Measurements from ENCODE around the gene MB21D2. TPM values are rescaled to one million over a fixed set of nuclear protein-coding genes. Genes with fewer than 3 reads are reported as not detected.
"Not testable (repeated sequence)": the region's sequence is repeated elsewhere in the genome, so short reads cannot be mapped to it uniquely, and the experiment has no call there.

The MB21D2 gene
- polyA plus RNA-seq, 3 donors: 14.0 to 18.6 (median 15.4) TPM

- peak; percentile 59 for DNase-seq
These were observed 104.8 kb downstream of the MB21D2 start for GRCh38 chr3:192812743-192813383.

- no peak for DNase-seq
These were observed 111.9 kb downstream of the MB21D2 start for GRCh38 chr3:192805711-192806110.

GRCh38 chr3:192804502-192804901 is 113.2 kb downstream of the MB21D2 start:
- DNase-seq: no peak

GRCh38 chr3:192802957-192803899 is 114.4 kb downstream of the MB21D2 start:
- no peak for DNase-seq

- DNase-seq: no peak
These were observed 115.7 kb downstream of the MB21D2 start for GRCh38 chr3:192801985-192802384.

- no peak for DNase-seq
These were observed 117.9 kb downstream of the MB21D2 start for GRCh38 chr3:192799721-192800120.

GRCh38 chr3:192795021-192795420 is 122.6 kb downstream of the MB21D2 start:
- no peak for DNase-seq

GRCh38 chr3:192794216-192794615 is 123.4 kb downstream of the MB21D2 start:
- DNase-seq: no peak

- not testable (repeated sequence) for DNase-seq
These were observed 128.7 kb downstream of the MB21D2 start for GRCh38 chr3:192788816-192789515.

- DNase-seq: no peak
These were observed 139.1 kb downstream of the MB21D2 start for GRCh38 chr3:192778508-192778907.

- DNase-seq: not testable (repeated sequence)
These were observed 143.3 kb downstream of the MB21D2 start for GRCh38 chr3:192774341-192774740.

GRCh38 chr3:192772240-192772894 is 145.3 kb downstream of the MB21D2 start:
- peak; percentile 16 for DNase-seq

- DNase-seq: no peak
These were observed 159.0 kb downstream of the MB21D2 start for GRCh38 chr3:192758654-192759053.

- DNase-seq: no peak
These were observed 166.5 kb downstream of the MB21D2 start for GRCh38 chr3:192751148-192751547.

GRCh38 chr3:192750201-192750600 is 167.5 kb downstream of the MB21D2 start:
- DNase-seq: no peak

- DNase-seq: no peak
These were observed 169.9 kb downstream of the MB21D2 start for GRCh38 chr3:192747746-192748145.

GRCh38 chr3:192747145-192747544 is 170.5 kb downstream of the MB21D2 start:
- DNase-seq: no peak

Measured in renal pelvis (tissue), 4 donors.